A375 (cell line): ENCODE data around the gene PRM1. TPM values are rescaled to one million over a fixed set of nuclear protein-coding genes. Genes with fewer than 3 reads are reported as not detected.

ENCODE experiments used
- small RNA-seq: library from RNA; depleted of rRNA; stranded (forward); fragments of <200 nt; gene quantifications from one replicate; pipeline ENCODE3, GENCODE V24; 2014
- total RNA-seq: library from RNA; depleted of rRNA; stranded (reverse); fragments of >200 nt; shearing (Covaris generic); gene quantifications from 2 replicates; pipeline ENCODE4 v1.2.3, GENCODE V29; 2014; rRNA removed

Gene PRM1, protein sequence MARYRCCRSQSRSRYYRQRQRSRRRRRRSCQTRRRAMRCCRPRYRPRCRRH
- not detected in 2 replicates for total RNA-seq

DNA sequence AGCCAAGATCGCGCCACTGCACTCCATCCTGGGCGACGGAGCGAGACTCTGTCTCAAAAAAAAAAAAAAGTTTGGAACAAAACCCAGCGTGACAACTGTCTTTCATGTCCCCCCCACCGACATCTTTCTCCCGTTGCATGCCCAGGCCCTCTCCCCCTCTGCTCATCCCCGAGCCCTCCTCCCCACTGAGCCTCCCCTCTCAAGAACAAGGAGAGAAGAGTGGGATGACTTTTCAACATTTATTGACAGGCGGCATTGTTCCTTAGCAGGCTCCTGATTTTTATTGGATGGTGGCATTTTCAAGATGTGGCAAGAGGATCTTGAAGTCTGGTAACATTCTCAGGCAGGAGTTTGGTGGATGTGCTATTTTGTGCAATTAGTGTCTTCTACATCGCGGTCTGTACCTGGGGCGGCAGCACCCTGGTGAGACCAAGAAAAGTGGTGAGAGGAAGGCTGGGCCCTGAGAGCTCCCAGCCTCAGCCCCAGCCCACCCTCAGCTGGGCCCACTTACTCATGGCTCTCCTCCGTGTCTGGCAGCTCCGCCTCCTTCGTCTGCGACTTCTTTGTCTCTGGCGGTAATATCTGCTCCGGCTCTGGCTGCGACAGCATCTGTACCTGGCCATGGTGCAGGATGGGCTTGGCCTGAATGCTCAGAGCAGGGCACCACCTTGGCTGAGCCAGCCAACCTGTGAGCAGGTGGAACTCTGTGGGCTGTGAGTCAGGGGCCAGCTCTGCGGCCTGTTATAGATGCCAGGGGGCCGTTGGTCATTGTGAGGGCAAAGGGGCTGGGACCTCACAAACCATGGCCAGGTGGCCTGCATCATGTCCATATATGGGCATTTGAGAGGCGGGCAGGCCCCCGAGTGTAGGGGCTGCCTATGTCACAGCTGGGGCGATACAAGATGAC is at the start of gene PRM1:
Gene PRM1 (minus strand): TSS at position 715 of the 907 bp plus-strand sequence. CDS start 92 bp downstream, at position 623.

DNA sequence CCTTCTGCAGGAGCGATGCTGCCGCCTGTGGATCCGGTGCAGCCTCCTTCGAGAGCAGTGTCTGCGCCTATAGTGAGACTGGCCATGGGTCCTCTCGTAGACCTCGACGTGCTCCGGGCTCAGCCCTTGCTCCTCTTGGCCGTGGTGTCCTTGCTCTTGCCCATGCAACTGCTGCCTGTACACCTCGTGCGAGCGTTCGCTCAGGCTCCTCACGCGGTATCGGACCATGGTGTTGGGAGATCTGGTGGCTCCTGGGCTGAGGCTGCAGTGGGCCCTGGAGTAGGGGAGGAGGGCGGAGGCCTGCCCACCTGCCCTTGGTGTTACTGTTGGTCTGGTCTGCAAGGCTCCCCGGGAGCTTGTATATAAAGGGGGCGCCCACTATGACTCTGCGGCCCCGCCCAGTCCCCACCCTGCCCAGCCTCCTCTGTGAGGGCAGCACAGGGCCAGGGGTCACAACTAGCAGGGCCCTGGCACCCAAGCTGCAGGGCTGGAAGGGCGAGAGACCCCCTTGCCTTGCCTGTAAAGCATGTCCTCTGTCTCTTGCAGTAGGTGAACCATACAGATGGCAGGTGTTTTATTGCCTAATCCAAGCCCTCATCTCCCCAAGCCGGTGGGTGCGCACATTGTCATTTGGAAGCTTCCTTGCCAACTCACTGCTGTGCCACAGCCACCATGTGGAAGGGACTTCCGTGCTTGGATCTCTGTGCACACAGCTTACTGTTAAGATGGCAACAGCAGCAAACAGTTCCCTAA is 4.8 kb downstream of the PRM1 start, which contains the start of gene PRM2:
Gene PRM2 (minus strand): TSS at position 338 of the 753 bp plus-strand sequence. CDS start 110 bp downstream, at position 228.

DNA sequence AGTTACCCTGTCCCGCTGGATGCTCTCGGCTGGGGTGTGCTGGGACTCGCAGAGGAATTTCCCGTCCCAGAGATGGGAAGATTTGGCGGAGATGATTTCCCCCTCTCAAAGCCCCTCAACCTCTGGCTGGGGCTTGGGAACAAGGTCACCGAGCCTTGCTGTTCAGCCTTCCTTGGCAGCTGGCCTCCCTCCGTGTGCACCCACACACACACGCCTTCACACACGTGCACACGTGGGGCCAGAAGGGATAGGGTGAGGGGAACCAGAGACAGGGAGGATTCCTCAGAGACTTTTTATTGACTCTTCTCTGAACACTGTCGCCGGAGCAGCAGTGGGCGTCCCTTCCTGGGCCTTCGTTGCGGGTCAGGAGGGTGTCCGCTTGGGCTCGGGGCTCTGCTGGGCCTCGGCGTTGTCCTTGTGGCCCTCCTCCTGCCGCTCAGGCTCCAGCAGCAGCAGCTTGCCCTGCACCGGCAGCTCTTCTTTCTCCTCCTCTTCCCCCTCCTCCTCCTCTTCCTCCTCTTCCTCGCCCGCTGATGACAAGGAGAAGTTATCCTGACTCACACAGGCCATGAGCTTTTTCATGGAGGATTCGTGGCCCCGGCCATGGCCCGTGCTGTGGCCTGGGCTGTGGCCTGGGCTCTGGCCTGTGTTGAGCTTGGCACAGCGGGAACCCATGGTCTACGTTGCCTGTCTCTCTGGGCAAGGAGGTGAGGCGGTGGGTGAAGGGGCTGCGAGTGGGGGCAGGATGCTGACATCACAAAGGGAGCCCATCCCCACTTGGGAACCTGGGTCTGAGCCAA is 8.0 kb downstream of the PRM1 start, which contains the start of gene PRM3:
Gene PRM3 (minus strand): TSS at position 709 of the 800 bp plus-strand sequence. CDS start 34 bp downstream, at position 675.

DNA sequence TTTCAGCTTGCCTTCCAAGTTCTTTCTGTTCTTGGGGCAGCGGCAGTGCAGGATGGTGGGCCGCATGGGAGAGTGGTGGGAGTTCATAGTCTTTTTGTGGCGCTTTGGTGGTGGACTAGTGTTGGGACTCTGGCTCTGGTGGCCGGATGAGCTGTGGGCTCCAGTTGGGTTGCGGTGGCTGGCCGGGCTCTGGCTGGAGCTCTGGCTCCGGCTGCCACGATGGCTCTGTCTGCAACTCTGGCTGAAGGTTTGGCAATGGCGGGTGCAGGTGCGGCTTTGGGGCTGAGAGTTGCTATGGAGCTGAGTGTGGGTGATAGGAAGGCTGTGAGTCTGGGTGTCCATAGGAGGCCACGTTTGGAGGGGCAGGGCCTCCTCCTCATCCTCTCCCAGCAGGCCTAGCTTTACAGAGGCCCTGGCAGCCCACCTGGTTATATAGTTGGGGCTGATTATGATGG is 12.2 kb downstream of the PRM1 start, which contains the start of gene TNP2:
Gene TNP2 (minus strand): TSS at position 405 of the 455 bp plus-strand sequence. CDS start 63 bp downstream, at position 342.

DNA sequence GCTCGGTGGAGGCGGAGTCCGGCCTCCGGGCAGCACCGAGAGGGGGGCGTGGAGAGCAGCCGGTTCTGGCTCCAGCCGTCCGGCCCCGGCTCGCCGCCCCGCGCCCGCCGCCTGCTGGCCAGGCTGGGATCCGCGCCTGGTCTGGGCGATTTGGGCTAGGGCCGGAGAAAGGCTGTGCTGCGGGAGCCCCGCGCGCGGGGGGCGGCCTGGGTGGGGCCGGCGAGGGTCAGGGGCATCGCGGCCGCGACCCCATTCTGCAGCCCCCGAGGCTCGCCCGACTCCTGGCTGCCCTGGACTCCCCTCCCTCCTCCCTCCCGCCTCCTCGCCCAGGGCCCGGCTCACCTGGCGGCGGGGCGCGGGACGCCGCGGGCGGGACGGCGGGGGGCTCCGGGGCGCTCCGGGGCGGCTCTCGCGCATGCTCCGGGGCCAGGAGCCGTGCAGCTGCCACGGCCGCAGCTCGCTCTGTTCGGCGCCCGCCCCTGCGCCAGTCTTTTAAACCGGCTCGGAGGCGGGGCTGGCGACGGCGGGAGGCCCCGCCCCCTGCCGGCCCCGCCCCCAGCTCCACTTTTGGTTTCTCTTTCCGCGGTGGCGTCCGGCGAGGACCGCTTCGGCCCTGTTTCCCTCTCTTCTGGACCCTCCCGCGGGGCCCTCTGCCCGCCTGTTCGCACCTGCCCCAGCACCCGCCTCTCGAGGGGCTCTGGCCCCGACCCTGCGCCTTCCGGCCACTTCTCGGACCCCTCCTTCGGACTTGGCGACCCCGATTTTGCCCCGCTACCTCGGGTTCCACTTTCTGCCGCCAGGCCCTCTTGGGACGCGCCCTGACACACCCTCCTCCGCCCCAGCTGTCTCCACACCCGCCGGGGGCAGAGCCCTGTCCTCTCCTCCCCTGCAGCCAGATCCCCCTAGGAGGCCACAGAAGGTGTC is 25.1 kb downstream of the PRM1 start, which contains the start of gene SOCS1:
Gene SOCS1 (minus strand): TSS at position 468 of the 924 bp plus-strand sequence. CDS start 726 bp downstream, outside the sequence.

Small RNAs within 50 kb of the gene (small RNA-seq; reads per million reads assigned to genes)
- gene MIR548H2: not detected
- gene RF00019: not detected
- not detected for gene RF00554

Other genes with a start within 250 kb of the PRM1 start
- 0.49 and 1.6 TPM in 2 replicates for gene SOCS1, start 25.1 kb downstream of the PRM1 start, total RNA-seq
- not detected in 2 replicates for gene TNP2, start 12.0 kb downstream of the PRM1 start, total RNA-seq
- gene PRM3, start 7.7 kb downstream of the PRM1 start, total RNA-seq: not detected in 2 replicates
- gene PRM2, start 4.8 kb downstream of the PRM1 start, total RNA-seq: not detected in 2 replicates
- 17.5 and 18.7 TPM in 2 replicates for gene RMI2, start 64.1 kb upstream of the PRM1 start, total RNA-seq